Kidney epithelial cell (primary cell): ENCODE data around the gene SPP1. TPM values are rescaled to one million over a fixed set of nuclear protein-coding genes. Genes with fewer than 3 reads are reported as not detected.

Source experiments
- DNase-seq: peaks from one replicate; pipeline ENCODE4 v3.0.0-alpha.2; 2010; ENCODE audit warnings: low read depth
- H3K27me3 ChIP-seq: 2 replicates; pipeline ENCODE4 v1.6.0; 2011; ENCODE audit warnings: low read length; ENCODE audit not compliant: control insufficient read depth, insufficient read depth
- H3K36me3 ChIP-seq: 2 replicates; pipeline ENCODE4 v1.5.1; 2011; ENCODE audit warnings: low read length; ENCODE audit not compliant: control insufficient read depth, insufficient read depth
- H3K4me3 ChIP-seq: 2 replicates; pipeline ENCODE4 v1.5.1; 2011; ENCODE audit warnings: low read depth, mild to moderate bottlenecking, control low read depth, low read length
- CTCF ChIP-seq: IDR thresholded peaks from 2 replicates; pipeline ENCODE4 v1.5.1; 2011; ENCODE audit warnings: mild to moderate bottlenecking, moderate library complexity, low read length, control low read depth, inconsistent platforms; ENCODE audit not compliant: insufficient read depth, poor library complexity, severe bottlenecking
- total RNA-seq: library from RNA; depleted of rRNA; stranded (reverse); fragments of >200 nt; gene quantifications from 2 replicates; pipeline ENCODE4 v1.2.3, GENCODE V29; 2015

SPP1 gene
- total RNA-seq, 1 donor from 2014 or later = 160 TPM

- no peak for TF ChIP-seq CTCF
- DNase-seq = no peak
- Histone ChIP-seq H3K27me3 (no peaks in the 10 kb centered on the region), H3K36me3 (peaks cover 4% of the 10 kb centered on the region), H3K4me3 (no peak overlapping the region)
Measured at GRCh38 chr4:87979810-87980209, 4.3 kb downstream of the SPP1 start.

- H3K36me3 ChIP-seq = peaks cover 4% of the 10 kb centered on the region
- H3K4me3 ChIP-seq = no peak overlapping the region
- no peak for DNase-seq
- no peak for TF ChIP-seq CTCF
- no peaks in the 10 kb centered on the region for H3K27me3 ChIP-seq
Measured at GRCh38 chr4:87981486-87981885, 6.0 kb downstream of the SPP1 start.

- no peak overlapping the region for H3K4me3 ChIP-seq
- H3K36me3 ChIP-seq = peaks cover 4% of the 10 kb centered on the region
- H3K27me3 ChIP-seq = no peaks in the 10 kb centered on the region
- no peak for DNase-seq
- no peak for TF ChIP-seq CTCF
Measured at GRCh38 chr4:87982036-87982435, 6.5 kb downstream of the SPP1 start.

GRCh38 chr4:87982446-87983010, 7.0 kb downstream of the SPP1 start:
- H3K4me3 ChIP-seq = no peak overlapping the region
- H3K27me3 ChIP-seq = no peaks in the 10 kb centered on the region
- DNase-seq = no peak
- TF ChIP-seq CTCF = no peak
- peaks cover 4% of the 10 kb centered on the region for H3K36me3 ChIP-seq

- H3K27me3 ChIP-seq = no peaks in the 10 kb centered on the region
- H3K36me3 ChIP-seq = peaks cover 4% of the 10 kb centered on the region
- DNase-seq = no peak
- TF ChIP-seq CTCF = no peak
- H3K4me3 ChIP-seq = no peak overlapping the region
Measured at GRCh38 chr4:87983996-87984395, 8.5 kb downstream of the SPP1 start.

GRCh38 chr4:87985097-87985886, 9.8 kb downstream of the SPP1 start:
- H3K36me3 ChIP-seq = peaks cover 3% of the 10 kb centered on the region
- TF ChIP-seq CTCF = peak; percentile 88
- DNase-seq = peak; percentile 71
- no peaks in the 10 kb centered on the region for H3K27me3 ChIP-seq
- no peak overlapping the region for H3K4me3 ChIP-seq
